Natural killer cell (primary cell): Measurements from ENCODE around the gene FAM222B. TPM values are rescaled to one million over a fixed set of nuclear protein-coding genes. Genes with fewer than 3 reads are reported as not detected.
A peak's percentile ranks its signal among the peaks of the same experiment; 100 is the strongest.

Source experiments
- ATAC-seq, 3 donors: fragments of 150-1000 bp in 2 of 3; fragments of 200-7000 bp in 1 of 3; cut with Tn5 transposase; 1 replicate in 1 of 3; 2 replicates in 2 of 3; pipeline ENCODE4 v1.10.0; 2021; ENCODE audit warnings: mild to moderate bottlenecking in 2 of 3, moderate library complexity in 2 of 3
- DNase-seq, 2 donors: peaks; one replicate each; pipeline versions ENCODE4 v3.0.0 to v3.0.0-alpha.2; 2013 to 2021; ENCODE audit warnings: mixed read lengths in 1 of 2
- H3K27ac ChIP-seq: one replicate; pipeline ENCODE4 v1.5.1; 2013; ENCODE audit warnings: mild to moderate bottlenecking, low read length
- H3K27me3 ChIP-seq: one replicate; pipeline ENCODE4 v1.6.1; 2013; ENCODE audit warnings: low read length; ENCODE audit not compliant: control insufficient read depth, insufficient read depth
- H3K36me3 ChIP-seq: one replicate; pipeline ENCODE4 v1.6.1; 2013; ENCODE audit warnings: low read length; ENCODE audit not compliant: control insufficient read depth, insufficient read depth
- H3K4me1 ChIP-seq: one replicate; pipeline ENCODE4 v1.6.1; 2013; ENCODE audit warnings: low read length; ENCODE audit not compliant: control insufficient read depth, insufficient read depth
- H3K4me3 ChIP-seq: one replicate; pipeline ENCODE4 v1.5.1; 2013; ENCODE audit warnings: low read length
- H3K9me3 ChIP-seq: one replicate; pipeline ENCODE4 v1.6.1; 2013; ENCODE audit warnings: low read length; ENCODE audit not compliant: control insufficient read depth, insufficient read depth
- H3K27ac Mint-ChIP-seq, 2 donors: one replicate each; pipeline ENCODE4 v1.8.0; 2022; ENCODE audit warnings: mild to moderate bottlenecking in 2 of 2, mixed read lengths in 2 of 2, moderate library complexity in 1 of 2
- H3K27me3 Mint-ChIP-seq, 2 donors: one replicate each; pipeline ENCODE4 v1.8.0; 2022; ENCODE audit warnings: low read depth in 2 of 2, mixed read lengths in 2 of 2
- H3K36me3 Mint-ChIP-seq: one replicate; pipeline ENCODE4 v1.8.0; 2022; ENCODE audit warnings: mixed read lengths
- H3K4me1 Mint-ChIP-seq, 2 donors: one replicate each; pipeline ENCODE4 v1.8.0; 2022; ENCODE audit warnings: mixed read lengths in 2 of 2
- H3K4me3 Mint-ChIP-seq: one replicate; pipeline ENCODE4 v1.8.0; 2022; ENCODE audit warnings: mild to moderate bottlenecking, moderate library complexity, mixed read lengths
- H3K9me3 Mint-ChIP-seq, 2 donors: one replicate each; pipeline ENCODE4 v1.8.0; 2022; ENCODE audit warnings: mixed read lengths in 2 of 2
- CTCF ChIP-seq: fragments of 200-600 bp; IDR thresholded peaks from one replicate; pipeline ENCODE4 v1.8.0; 2022; ENCODE audit warnings: antibody characterized with exemption
- WGBS: methylation state at CpG from one replicate; pipeline ENCODE4 v1.1.7; 2013; ENCODE audit warnings: missing lambda C conversion rate; ENCODE audit not compliant: insufficient coverage; 5-methylcytosine and 5-hydroxymethylcytosine counted together
- intact Hi-C: fragments of 100-400 bp; cut with micrococcal nuclease; formaldehyde crosslinking; loops from one replicate; pipeline ENCODE4 v1.14.2; 2022
- total RNA-seq, 4 donors: library from RNA; stranded (reverse); fragments of 120-200 nt in 1 of 4; gene quantifications; one replicate each; pipeline versions ENCODE4 v1.2.3 to v1.2.4, GENCODE V29; 2013 to 2022

The FAM222B gene
- total RNA-seq, 3 donors from 2014 or later (not counting 1 experiment from before 2014, with no cell fraction given): 16.9 to 26.0 (median 20.0) TPM

- ATAC-seq (no peak), DNase-seq (no peak)
- Mint-ChIP-seq H3K36me3 (no peaks in the 10 kb centered on the region), H3K4me3 (no peak overlapping the region), H3K4me1 (peaks cover 27 to 34% of the 10 kb centered on the region in 2 donors), H3K27me3 (no peaks in the 10 kb centered on the region), H3K9me3 (no peaks in the 10 kb centered on the region), H3K27ac (no peak overlapping the region)
- no peaks in the 10 kb centered on the region for H3K4me1 ChIP-seq
- TF ChIP-seq CTCF: no peak
- no peak overlapping the region for H3K4me3 ChIP-seq
- intact Hi-C loops: no loop called here
- H3K9me3 ChIP-seq: no peaks in the 10 kb centered on the region
- H3K36me3 ChIP-seq: peaks cover 3% of the 10 kb centered on the region
- WGBS: 96% methylated on average over 3 of the region's 3 CpGs
- no peak overlapping the region for H3K27ac ChIP-seq
- H3K27me3 ChIP-seq: no peaks in the 10 kb centered on the region
These were observed 68.4 kb downstream of the FAM222B start for GRCh38 chr17:28774206-28774605.

GRCh38 chr17:28773736-28774135 lies 68.9 kb downstream of the FAM222B start:
- Histone ChIP-seq H3K4me3 (no peak overlapping the region), H3K27me3 (no peaks in the 10 kb centered on the region), H3K4me1 (no peaks in the 10 kb centered on the region), H3K36me3 (peaks cover 3% of the 10 kb centered on the region), H3K9me3 (no peaks in the 10 kb centered on the region), H3K27ac (no peak overlapping the region)
- no peak overlapping the region for H3K4me3 Mint-ChIP-seq
- 98% methylated on average over 3 of the region's 6 CpGs for WGBS
- peaks cover 23 to 29% of the 10 kb centered on the region in 2 donors for H3K4me1 Mint-ChIP-seq
- no peak overlapping the region for H3K27ac Mint-ChIP-seq
- intact Hi-C loops: no loop called here
- no peak for DNase-seq
- no peaks in the 10 kb centered on the region for H3K27me3 Mint-ChIP-seq
- no peak for ATAC-seq
- H3K9me3 Mint-ChIP-seq: no peaks in the 10 kb centered on the region
- no peaks in the 10 kb centered on the region for H3K36me3 Mint-ChIP-seq
- TF ChIP-seq CTCF: no peak

GRCh38 chr17:28765038-28765437 lies 77.6 kb downstream of the FAM222B start:
- peaks cover 6% of the 10 kb centered on the region for H3K36me3 Mint-ChIP-seq
- peaks cover 14% of the 10 kb centered on the region for H3K36me3 ChIP-seq
- WGBS: 92% methylated on average over 4 of the region's 4 CpGs
- H3K27me3 Mint-ChIP-seq: no peaks in the 10 kb centered on the region
- ATAC-seq (no peak), DNase-seq (no peak)
- no peak for TF ChIP-seq CTCF
- no peaks in the 10 kb centered on the region for H3K9me3 Mint-ChIP-seq
- intact Hi-C loops: loop anchor here (10.0 kb wide), 2 partner anchors 50 to 350 kb away; no protein-coding TSS in a partner anchor
- no peaks in the 10 kb centered on the region for H3K4me1 ChIP-seq
- H3K9me3 ChIP-seq: no peaks in the 10 kb centered on the region
- H3K27ac ChIP-seq: no peak overlapping the region
- H3K4me3 ChIP-seq: no peak overlapping the region
- H3K27ac Mint-ChIP-seq: no peak overlapping the region
- H3K4me1 Mint-ChIP-seq: peaks cover 5 to 10% of the 10 kb centered on the region in 2 donors
- H3K27me3 ChIP-seq: no peaks in the 10 kb centered on the region
- no peak overlapping the region for H3K4me3 Mint-ChIP-seq

GRCh38 chr17:28763804-28764266 lies 78.8 kb downstream of the FAM222B start:
- H3K4me3 Mint-ChIP-seq: no peak overlapping the region
- TF ChIP-seq CTCF: peak; percentile 86
- Histone ChIP-seq H3K27ac (no peak overlapping the region), H3K36me3 (peaks cover 20% of the 10 kb centered on the region), H3K27me3 (no peaks in the 10 kb centered on the region), H3K4me3 (no peak overlapping the region), H3K4me1 (no peaks in the 10 kb centered on the region), H3K9me3 (no peaks in the 10 kb centered on the region)
- intact Hi-C loops: loop anchor here (1.0 to 10.0 kb wide), 5 partner anchors 37 to 351 kb away; partner anchors contain the start of genes DHRS13, NEK8 and TLCD1
- H3K36me3 Mint-ChIP-seq: peaks cover 6% of the 10 kb centered on the region
- no peaks in the 10 kb centered on the region for H3K27me3 Mint-ChIP-seq
- 94% methylated on average over 2 of the region's 5 CpGs for WGBS
- peak overlapping the region; percentile 57 to 68 for H3K27ac Mint-ChIP-seq
- peak; percentile 63 to 86 for DNase-seq
- H3K9me3 Mint-ChIP-seq: no peaks in the 10 kb centered on the region
- H3K4me1 Mint-ChIP-seq: peaks cover 5% of the 10 kb centered on the region in 2 donors
- ATAC-seq: peak; percentile 73 to 90 (median 82)
